Fibroblast of lung (primary cell): ENCODE results near the gene ETS1. TPM values are rescaled to one million over a fixed set of nuclear protein-coding genes. Genes with fewer than 3 reads are reported as not detected.

Source experiments
- DNase-seq, 2 donors: peaks; one replicate each; pipeline versions ENCODE4 v3.0.0 to v3.0.0-alpha.2; 2010; ENCODE audit warnings: low read depth in 2 of 2
- H2AFZ ChIP-seq: 2 replicates; pipeline ENCODE4 v1.5.1; 2012; ENCODE audit warnings: low read length, control low read depth, inconsistent platforms
- H3K27ac ChIP-seq: 2 replicates; pipeline ENCODE4 v1.5.1; 2011; ENCODE audit warnings: low read length, control low read depth; ENCODE audit not compliant: insufficient read depth
- H3K27me3 ChIP-seq: 2 replicates; pipeline ENCODE4 v1.5.1; 2011; ENCODE audit warnings: mild to moderate bottlenecking, low read length; ENCODE audit not compliant: control insufficient read depth, insufficient read depth
- H3K36me3 ChIP-seq: 2 replicates; pipeline ENCODE4 v1.5.1; 2011; ENCODE audit warnings: low read length; ENCODE audit not compliant: control insufficient read depth, insufficient read depth
- H3K4me1 ChIP-seq: 2 replicates; pipeline ENCODE4 v1.5.1; 2011; ENCODE audit warnings: low read length; ENCODE audit not compliant: control insufficient read depth, insufficient read depth; ENCODE audit errors: extremely low read depth
- H3K4me2 ChIP-seq: 2 replicates; pipeline ENCODE4 v1.5.1; 2011; ENCODE audit warnings: low read length, control low read depth; ENCODE audit not compliant: insufficient read depth; ENCODE audit errors: extremely low read depth
- H3K4me3 ChIP-seq, 4 experiments: fragments of 200-600 bp in 1 of 4; sonication (generic) in 1 of 4; replicated peaks in 1 of 4; 2 replicates each; pipeline ENCODE4 v1.5.1; 2011 to 2016; ENCODE audit warnings: low read length in 4 of 4, low read depth in 3 of 4, mild to moderate bottlenecking in 3 of 4, control low read depth in 2 of 4, inconsistent platforms in 1 of 4, mixed read lengths in 1 of 4; ENCODE audit not compliant: insufficient read depth in 1 of 4; ENCODE audit errors: control extremely low read depth in 1 of 4
- H3K79me2 ChIP-seq: 2 replicates; pipeline ENCODE4 v1.5.1; 2012; ENCODE audit warnings: mild to moderate bottlenecking, low read length, inconsistent platforms; ENCODE audit not compliant: control insufficient read depth, insufficient read depth
- H3K9ac ChIP-seq: 2 replicates; pipeline ENCODE4 v1.5.1; 2011; ENCODE audit warnings: mild to moderate bottlenecking, low read length, control low read depth; ENCODE audit not compliant: insufficient read depth
- H3K9me3 ChIP-seq: 2 replicates; pipeline ENCODE4 v1.5.1; 2012; ENCODE audit warnings: low read depth, low read length; ENCODE audit not compliant: control insufficient read depth, insufficient read depth
- H4K20me1 ChIP-seq: 2 replicates; pipeline ENCODE4 v1.5.1; 2011; ENCODE audit warnings: low read length; ENCODE audit not compliant: control insufficient read depth, insufficient read depth; ENCODE audit errors: extremely low read depth
- EZH2 ChIP-seq: IDR thresholded peaks from 2 replicates; pipeline ENCODE4 v1.5.1; 2012; ENCODE audit warnings: low read length, control low read depth, mild to moderate bottlenecking; ENCODE audit errors: missing control alignments
- polyA plus RNA-seq, 2 donors: library from polyadenylated mRNA; depleted of rRNA in 1 of 2; stranded (reverse) in 1 of 2; unstranded in 1 of 2; fragments of >200 nt; gene quantifications; 2 replicates each; pipeline ENCODE4 v1.2.1, GENCODE V29; 2011 to 2012; ENCODE audit warnings: missing spikeins in 1 of 2
- total RNA-seq: library from RNA; depleted of rRNA; stranded (reverse); fragments of >200 nt; gene quantifications from 2 replicates; pipeline ENCODE4 v1.2.1, GENCODE V29; 2014
- TF ChIP-seq, protein P1 (sequence below), 2 donors: IDR thresholded peaks in 1 of 2; conservative IDR thresholded peaks in 1 of 2; 1 replicate in 1 of 2; 2 replicates in 1 of 2; pipeline ENCODE4 v1.5.1; 2011 to 2012; ENCODE audit warnings: low read length in 2 of 2, control low read depth in 1 of 2, inconsistent platforms in 1 of 2, low read depth in 1 of 2, mild to moderate bottlenecking in 1 of 2

The ETS1 gene
- total and polyA plus RNA-seq, 2 donors (not counting 1 experiment from before 2014, with no cell fraction given): 51.5 to 51.7 TPM

DNA sequence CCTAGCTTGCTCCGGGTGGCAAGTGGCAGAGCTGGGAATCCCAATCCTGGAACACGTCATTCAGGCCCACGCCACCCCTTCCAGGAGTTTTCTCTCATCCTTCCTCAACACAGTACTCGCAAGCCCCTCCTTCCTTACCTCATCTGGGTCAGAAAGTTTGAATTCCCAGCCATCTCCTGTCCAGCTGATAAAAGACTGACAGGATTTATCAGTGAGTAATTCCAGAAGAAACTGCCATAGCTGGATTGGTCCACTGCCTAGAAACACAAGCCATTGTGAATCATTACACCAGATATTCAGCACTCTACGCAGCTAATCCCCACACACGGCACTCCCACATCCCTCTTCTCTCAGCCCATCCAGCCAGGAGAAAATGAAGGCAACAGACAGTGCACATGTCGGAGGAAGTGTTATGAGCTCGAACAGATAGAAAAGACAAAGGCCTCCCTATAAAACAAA is 124.0 kb downstream of the ETS1 start:
- H3K27me3 ChIP-seq: no peaks in the 10 kb centered on the region
- no peak overlapping the region for H3K9ac ChIP-seq
- no peaks in the 10 kb centered on the region for H3K9me3 ChIP-seq
- H3K27ac ChIP-seq: peak overlapping the region; percentile 95
- TF ChIP-seq, protein P1, sequence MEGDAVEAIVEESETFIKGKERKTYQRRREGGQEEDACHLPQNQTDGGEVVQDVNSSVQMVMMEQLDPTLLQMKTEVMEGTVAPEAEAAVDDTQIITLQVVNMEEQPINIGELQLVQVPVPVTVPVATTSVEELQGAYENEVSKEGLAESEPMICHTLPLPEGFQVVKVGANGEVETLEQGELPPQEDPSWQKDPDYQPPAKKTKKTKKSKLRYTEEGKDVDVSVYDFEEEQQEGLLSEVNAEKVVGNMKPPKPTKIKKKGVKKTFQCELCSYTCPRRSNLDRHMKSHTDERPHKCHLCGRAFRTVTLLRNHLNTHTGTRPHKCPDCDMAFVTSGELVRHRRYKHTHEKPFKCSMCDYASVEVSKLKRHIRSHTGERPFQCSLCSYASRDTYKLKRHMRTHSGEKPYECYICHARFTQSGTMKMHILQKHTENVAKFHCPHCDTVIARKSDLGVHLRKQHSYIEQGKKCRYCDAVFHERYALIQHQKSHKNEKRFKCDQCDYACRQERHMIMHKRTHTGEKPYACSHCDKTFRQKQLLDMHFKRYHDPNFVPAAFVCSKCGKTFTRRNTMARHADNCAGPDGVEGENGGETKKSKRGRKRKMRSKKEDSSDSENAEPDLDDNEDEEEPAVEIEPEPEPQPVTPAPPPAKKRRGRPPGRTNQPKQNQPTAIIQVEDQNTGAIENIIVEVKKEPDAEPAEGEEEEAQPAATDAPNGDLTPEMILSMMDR (conservative IDR thresholded peaks at IDR 0.05 in 1 of 2, IDR thresholded peaks at IDR 0.05 in 1 of 2; ENCODE audit: low read depth in 1 of 2, low read length in 2 of 2): no peak
- no peak for TF ChIP-seq EZH2
- peak; percentile 68 to 99 for DNase-seq
- H3K4me2 ChIP-seq: no peak overlapping the region
- H3K4me3 ChIP-seq: no peak overlapping the region
- peaks cover 39% of the 10 kb centered on the region for H3K4me1 ChIP-seq
- peaks cover 10% of the 10 kb centered on the region for H3K36me3 ChIP-seq
- peaks cover 44% of the 10 kb centered on the region for H3K79me2 ChIP-seq
- no peak overlapping the region for H2AFZ ChIP-seq
- no peaks in the 10 kb centered on the region for H4K20me1 ChIP-seq

DNA sequence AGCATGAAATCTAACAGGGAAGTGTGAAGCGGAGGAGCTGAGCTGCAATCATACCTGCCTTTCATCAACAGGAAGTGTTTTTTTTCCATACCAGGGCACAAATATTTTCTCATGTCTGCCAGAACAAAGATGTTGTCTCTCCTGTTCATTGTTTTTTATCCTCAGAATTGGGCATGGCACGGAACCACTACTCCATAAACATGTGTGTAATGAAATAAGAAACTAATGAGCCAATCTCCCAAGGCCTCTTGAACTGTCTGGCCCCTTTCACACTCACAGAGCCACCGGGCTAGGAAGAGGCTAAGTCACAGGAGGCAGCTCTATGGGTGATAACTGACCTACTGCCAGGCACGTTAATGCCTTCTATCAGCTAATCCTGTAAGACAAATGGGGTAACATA is 124.4 kb downstream of the ETS1 start:
- Histone ChIP-seq H4K20me1 (no peaks in the 10 kb centered on the region), H2AFZ (no peak overlapping the region), H3K79me2 (peaks cover 41% of the 10 kb centered on the region), H3K4me3 (no peak overlapping the region), H3K4me1 (peaks cover 37% of the 10 kb centered on the region), H3K27me3 (no peaks in the 10 kb centered on the region), H3K36me3 (peaks cover 10% of the 10 kb centered on the region), H3K9me3 (no peaks in the 10 kb centered on the region), H3K9ac (no peak overlapping the region), H3K4me2 (no peak overlapping the region), H3K27ac (peak overlapping the region; percentile 95)
- DNase-seq: no peak
- no peak for TF ChIP-seq EZH2
- TF ChIP-seq, protein P1 (conservative IDR thresholded peaks at IDR 0.05 in 1 of 2, IDR thresholded peaks at IDR 0.05 in 1 of 2; ENCODE audit: low read depth in 1 of 2, low read length in 2 of 2): no peak

DNA sequence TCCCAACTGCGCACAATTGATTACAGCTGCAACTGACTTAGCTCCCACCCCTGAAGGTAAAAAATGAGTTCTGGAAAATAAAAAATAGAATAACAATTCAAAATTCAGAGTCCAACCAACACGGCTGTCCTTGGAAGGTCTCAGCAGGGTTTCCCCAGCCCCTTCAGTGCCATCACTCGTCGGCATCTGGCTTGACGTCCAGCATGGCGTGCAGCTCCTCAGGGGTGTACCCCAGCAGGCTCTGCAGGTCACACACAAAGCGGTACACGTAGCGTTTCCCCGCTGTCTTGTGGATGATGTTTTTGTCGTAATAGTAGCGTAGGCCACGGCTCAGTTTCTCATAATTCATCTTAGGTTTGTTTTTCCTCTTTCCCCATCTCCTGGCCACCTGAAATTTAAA is 125.2 kb downstream of the ETS1 start:
- DNase-seq: no peak
- Histone ChIP-seq H3K4me3 (no peak overlapping the region), H2AFZ (no peak overlapping the region), H3K27ac (no peak overlapping the region), H4K20me1 (no peaks in the 10 kb centered on the region), H3K79me2 (peaks cover 39% of the 10 kb centered on the region), H3K27me3 (no peaks in the 10 kb centered on the region), H3K9me3 (no peaks in the 10 kb centered on the region), H3K4me2 (no peak overlapping the region), H3K36me3 (peaks cover 13% of the 10 kb centered on the region), H3K4me1 (peaks cover 37% of the 10 kb centered on the region), H3K9ac (no peak overlapping the region)
- no peak for TF ChIP-seq EZH2
- TF ChIP-seq, protein P1 (conservative IDR thresholded peaks at IDR 0.05 in 1 of 2, IDR thresholded peaks at IDR 0.05 in 1 of 2; ENCODE audit: low read depth in 1 of 2, low read length in 2 of 2): no peak
